Mammary epithelial cell (primary cell): ENCODE measurements around the gene ARHGAP28.

Source experiments
- CTCF ChIP-seq, 2 donors: IDR thresholded peaks in 1 of 2; conservative IDR thresholded peaks in 1 of 2; 2 replicates each; pipeline ENCODE4 v1.5.1; 2011 to 2012; ENCODE audit warnings: inconsistent platforms in 2 of 2, low read length in 2 of 2, mild to moderate bottlenecking in 2 of 2, control low read depth in 1 of 2, low read depth in 1 of 2; ENCODE audit not compliant: insufficient read depth in 1 of 2; ENCODE audit errors: extremely low read depth in 1 of 2
- EZH2 ChIP-seq: IDR thresholded peaks from 2 replicates; pipeline ENCODE4 v1.6.1; 2012; ENCODE audit warnings: low read length, inconsistent platforms, borderline replicate concordance

GRCh38 chr18:6752202-6752860, 22.8 kb downstream of the ARHGAP28 start:
- no peak for TF ChIP-seq EZH2
- TF ChIP-seq CTCF (conservative IDR thresholded peaks at IDR 0.05 in 1 of 2, IDR thresholded peaks at IDR 0.05 in 1 of 2; ENCODE audit: extremely low read depth in 1 of 2, insufficient read depth in 1 of 2, low read depth in 1 of 2, low read length in 2 of 2): no peak
